Stimulated activated CD8-positive, alpha-beta memory T cell treated with anti-CD3 and anti-CD28 coated beads, Interleukin-15, amount 100 ng/mL, for 1 hour (primary cell): ENCODE results near the gene ITIH1.

Experiments used
- DNase-seq: peaks from one replicate; pipeline ENCODE4 v3.0.0-alpha.2; 2020; ENCODE audit warnings: low read depth

The ITIH1 gene

DNA sequence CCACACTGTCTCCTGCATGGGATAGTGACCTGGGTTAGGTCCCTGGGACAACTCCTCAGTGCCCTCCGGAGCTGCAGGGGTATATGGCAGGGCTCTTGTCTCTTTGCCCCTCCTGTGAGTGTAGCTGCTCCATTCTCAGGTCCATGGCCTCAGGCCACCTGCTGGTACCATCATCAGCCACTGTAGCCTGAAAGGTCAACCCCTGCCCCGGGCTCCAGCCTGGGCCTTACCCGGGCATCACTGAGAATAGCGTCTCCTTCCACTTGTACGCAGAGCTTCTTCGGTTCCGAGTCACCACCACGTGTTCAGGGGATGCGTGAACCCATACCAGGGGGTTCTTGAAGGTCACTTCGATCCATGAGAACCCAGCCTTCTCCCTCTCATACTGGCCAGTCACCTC, 39.3 kb downstream of the ITIH1 start:
- DNase-seq = no peak

DNA sequence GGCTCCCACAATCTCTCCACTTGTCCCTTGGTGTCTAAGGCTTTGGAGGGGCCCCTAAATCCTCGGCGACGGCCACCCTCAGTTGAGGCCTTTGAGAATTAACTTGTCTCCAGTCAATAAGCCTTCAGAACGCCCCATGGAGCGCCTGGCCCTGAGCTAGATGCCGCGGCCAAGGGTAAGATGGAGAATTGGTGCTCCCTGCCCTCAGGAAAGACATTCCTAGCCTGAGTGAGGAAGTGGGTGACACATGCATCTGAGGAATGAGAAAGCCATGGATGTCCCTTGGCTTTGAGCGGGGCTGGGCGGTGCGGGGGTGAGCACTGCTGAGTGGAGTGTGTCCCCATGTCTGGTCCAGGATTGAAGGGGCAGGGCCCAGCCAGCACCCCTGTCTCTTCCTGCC, 39.8 kb downstream of the ITIH1 start:
- no peak for DNase-seq

DNA sequence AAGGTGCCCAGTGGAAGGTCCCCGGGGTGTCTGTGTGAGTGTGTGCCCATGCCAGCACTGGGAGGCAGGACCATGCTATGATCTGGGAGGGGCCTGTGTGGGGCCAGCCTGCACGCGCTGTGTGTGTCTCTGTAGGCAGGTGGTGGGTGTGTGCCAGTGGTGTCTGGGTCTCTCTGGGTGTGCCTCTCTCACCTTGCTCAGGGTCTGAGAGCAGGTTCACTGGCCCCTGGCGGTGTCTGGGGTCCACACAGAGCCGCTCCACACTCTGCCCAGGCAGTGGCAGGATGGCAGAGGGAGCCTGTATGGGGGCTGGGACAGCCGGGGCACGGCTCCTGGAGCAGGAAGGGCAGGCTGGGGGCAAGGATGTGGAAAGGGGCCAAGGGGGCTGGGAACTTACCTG, 40.5 kb downstream of the ITIH1 start:
- no peak for DNase-seq

DNA sequence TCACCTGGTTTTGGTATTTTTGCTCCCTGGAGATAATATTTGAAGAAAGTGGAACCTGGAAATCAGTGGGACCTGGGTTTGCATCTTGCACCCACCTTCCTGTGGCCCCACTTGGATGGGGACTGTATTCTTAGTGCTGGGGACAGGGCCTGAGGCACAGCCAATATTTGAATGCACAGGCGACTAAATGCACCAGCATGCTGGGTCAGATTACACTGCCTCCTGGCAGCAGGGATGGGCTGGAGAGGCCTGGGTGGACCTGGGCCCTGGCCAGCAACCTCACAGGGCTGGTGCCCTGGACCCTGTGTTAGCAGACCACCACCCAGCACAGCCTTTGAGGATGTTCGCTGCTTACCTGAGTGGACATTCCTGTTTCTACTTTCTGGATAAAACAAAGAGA, 42.5 kb downstream of the ITIH1 start:
- DNase-seq = no peak

DNA sequence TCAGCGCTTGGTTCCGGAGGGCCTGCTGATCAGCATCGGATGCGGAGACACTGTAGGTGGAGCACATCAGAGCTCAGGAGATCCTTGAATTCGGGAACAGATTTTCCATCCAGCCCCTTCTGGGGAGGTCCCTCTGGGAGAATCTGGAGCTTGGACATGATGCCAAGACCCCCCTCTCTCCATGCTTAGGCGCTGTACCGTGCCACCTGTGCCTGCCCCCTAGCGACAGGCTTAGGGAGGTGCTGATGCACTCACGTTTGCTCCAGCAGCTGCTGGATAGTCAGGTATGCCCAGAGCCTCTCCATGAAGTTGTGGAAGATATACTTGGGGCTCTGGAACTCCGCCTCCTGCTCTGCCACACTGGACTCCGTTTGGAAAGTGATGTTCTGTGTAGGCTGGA, 43.3 kb downstream of the ITIH1 start:
- no peak for DNase-seq

DNA sequence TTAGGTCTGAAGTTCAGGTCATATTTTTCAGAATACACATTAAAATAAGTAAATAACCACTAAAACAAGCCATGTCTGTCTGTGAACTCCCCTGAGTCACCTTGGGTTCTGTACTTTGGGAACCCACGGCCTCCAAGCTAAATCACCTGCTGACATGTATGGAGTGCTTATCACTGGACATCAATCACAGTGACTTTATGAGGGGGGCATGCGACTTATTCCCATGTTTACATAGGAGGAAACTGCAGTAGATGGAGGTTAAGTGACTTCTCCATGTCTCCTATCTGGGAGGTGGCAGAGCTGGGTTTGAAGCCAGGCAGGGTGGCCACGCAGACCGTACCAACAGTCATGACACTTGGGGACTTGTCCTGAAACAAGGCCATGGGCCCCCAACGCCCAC, 45.0 kb downstream of the ITIH1 start:
- DNase-seq = no peak

DNA sequence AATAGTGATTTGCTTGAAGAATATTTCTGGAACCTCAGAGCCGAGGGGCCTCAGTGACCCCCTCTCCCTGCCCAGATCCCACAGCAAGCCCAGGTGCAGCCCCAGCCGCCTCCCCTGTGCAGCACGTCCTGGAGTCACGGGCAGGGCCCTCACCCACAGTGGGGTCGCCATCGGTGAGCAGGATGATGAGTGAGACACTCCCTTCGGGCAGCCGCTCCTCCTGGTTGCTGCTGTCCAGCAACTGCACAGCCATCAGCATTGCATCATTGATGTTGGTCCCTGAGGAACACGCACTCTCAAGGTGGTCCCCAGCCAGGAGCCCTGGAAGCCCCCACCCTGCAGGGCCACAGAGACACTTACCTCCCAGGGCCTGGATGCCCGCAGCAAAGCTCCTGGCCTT, 46.6 kb downstream of the ITIH1 start:
- no peak for DNase-seq

DNA sequence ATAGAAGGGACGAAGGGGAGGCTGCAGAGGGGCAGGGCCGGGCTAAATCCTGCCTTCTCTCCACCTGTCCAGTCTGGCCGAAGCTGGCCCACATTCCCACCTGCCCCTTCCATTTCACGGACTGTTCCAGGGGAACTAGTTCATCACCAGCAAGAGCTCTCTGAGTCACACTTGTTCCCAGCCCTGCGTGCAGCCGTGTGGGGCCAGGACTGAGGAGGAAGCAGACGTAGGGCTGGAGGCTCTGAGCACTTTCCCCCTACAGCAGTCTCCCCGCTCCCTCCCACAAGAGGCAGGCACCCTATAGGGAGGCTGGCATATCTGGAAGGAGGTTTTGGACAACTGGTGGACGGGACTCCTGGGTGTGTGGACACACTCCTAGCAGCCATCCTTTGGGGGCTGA, 50.0 kb downstream of the ITIH1 start:
- DNase-seq = no peak

DNA sequence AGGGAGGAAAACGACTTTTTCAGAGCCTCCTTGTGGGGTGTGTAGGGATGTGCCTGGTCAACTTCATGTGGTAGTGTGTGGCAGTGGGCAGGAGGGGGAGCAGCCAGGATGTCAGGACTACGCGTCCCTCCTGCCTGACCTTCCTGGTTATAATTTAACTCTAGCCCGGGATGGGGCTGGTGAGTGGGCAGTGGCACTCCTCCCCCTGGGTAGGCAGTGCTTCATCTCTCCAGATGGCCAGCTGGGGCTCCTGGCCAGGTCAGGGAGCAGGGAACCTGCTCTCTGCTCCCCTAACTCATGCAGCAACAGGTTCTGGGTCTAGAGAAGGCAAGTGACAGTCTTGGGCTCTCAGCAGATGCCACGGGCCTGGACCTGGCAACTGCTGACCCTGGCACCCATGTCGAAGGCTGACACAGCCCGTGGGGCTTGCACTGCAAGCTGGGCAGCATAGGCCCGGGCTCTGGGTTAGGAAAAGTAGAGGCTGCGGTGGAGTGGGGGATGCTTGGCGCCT, 50.5 kb downstream of the ITIH1 start:
- DNase-seq = no peak

DNA sequence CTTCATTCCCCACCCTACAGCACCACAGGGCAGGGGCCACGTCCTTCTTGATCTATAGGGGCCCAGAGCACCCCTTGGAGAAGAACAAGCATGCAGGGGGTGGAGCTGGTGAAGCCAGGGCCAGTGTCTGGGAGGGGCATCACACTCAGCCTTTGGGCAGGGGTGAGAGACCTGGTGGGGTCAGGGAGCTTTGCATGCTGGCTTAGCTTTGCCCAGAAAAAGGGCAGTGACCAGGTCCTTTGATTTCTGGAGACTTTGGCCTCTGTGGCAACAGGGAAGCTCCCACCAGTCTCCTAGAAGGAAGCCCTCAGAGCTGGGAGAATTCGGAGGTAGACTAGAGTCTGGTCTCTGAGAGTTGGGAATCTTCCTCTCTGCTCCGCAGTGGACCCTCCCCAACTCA, 52.1 kb downstream of the ITIH1 start:
- DNase-seq = no peak

DNA sequence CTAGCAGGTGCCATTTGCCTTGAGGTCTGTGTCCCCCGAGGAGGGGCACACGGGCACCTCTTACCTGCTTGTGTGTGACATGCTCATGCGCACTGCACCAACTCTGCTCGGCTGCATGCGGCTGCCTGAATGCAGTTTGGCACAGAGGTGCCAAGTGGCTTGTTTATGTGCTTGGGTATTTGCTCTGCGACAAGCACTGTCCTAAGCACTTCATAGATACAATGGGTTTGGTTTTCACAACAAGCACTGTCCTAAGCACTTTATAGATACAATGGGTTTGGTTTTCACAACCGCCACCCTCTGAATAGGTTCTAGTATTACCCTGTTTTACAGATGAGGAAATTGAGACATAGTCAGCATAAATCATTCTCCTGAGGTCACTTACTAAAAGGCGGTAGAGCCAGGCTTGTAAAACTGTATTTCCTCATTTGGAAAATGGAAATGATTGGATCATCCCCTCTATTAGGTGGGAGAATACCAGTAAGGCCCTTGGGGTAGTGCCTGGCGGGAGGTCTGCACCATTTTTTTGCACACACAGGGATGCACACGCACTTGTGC, 52.6 kb downstream of the ITIH1 start:
- DNase-seq = no peak

DNA sequence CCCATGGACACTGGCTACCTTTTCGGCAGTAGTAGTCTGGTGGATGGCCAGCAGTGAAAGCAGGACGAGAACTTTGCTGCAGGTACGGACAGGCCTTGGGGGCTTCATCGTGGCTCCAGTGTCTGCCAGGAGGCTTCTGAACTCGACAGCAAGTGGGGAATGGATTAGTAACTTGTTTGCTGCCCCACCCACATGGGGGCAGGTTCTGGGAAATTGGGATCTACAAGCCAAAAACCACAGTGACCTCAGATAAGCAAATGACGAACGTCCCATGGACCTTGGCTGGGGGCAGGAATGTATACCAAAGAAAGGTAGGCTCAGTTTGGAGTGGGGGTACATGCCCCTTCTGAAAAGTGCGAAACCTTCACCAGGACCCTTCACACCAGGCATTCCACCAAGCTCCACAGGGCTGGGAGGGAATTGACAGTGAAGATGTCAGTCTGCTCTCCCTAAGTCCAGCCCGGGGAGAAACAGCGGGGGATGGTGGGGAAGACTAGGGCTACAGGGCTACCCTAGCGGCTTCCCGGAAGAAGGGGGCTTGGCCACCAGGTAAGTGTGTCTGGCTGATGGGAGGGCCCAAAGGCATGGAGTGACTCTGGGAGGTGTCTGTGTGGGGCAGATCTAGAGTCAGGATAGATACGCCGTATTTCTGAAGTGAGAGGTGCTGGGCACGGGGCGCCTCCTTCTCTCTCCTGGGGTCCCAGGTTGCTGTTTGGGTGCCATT, 53.3 kb downstream of the ITIH1 start, which contains the start of gene ITIH4:
Gene ITIH4 (minus strand): TSS at position 138 of the 724 bp plus-strand sequence. CDS start 30 bp downstream, at position 108.
- no peak for DNase-seq

DNA sequence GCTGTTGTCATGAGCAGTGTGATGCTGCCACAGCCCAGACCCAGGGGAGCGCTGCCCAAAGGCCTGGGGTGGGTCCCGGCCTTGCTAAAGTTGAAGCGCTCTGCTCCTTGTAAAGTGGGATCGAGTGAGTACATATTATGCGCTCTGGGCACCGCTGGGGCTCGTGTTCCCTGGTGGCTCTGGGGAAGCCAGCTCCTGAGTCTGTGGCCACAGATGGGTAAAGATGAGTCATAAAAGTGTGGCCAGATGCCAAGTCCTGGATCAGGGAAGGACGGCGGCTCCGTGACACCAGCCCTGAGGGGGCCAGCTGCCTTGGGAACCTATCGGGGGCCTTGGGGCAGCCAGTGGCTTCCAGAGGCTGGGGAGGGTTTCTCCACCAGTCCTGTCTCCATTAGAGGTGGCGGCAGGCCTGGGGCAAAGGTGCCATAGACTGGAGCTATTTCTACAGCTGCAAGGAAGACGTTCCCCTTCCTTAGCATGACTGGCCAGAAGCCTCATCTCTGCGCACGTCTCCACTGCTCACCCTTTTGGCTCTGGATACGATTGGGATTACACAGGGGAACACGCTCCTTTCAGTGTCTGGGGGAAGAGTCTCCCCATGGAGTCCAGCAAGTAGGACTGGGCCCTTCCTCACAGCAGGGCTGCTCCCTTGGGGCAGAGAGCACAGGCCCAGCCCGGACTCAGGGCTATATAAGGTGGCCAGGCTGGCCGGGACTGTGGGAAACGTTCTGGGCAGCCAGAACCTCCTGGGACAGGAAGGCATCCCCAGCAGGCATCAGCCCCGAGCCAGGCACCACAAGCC, 54.3 kb downstream of the ITIH1 start:
- no peak for DNase-seq

DNA sequence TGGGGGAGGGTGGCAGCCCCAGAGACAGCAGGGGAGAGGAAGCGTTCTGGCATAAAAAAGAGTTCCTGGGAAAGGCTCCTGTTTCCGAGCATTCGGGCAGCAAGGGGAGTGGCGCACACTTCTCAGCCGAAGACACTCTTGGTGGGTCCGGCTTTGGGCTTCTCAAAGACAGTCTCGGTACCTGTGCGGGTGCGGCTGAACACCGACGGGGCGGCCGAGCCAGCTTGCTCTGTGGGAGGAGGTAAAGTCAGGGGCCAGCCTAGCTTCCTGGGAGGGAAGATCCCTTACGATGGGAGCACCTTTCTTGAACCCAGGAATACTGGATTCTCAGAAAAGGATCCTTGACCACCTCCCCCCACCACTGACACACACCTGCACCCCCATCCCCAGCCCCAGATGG, 55.8 kb downstream of the ITIH1 start:
- DNase-seq = no peak

DNA sequence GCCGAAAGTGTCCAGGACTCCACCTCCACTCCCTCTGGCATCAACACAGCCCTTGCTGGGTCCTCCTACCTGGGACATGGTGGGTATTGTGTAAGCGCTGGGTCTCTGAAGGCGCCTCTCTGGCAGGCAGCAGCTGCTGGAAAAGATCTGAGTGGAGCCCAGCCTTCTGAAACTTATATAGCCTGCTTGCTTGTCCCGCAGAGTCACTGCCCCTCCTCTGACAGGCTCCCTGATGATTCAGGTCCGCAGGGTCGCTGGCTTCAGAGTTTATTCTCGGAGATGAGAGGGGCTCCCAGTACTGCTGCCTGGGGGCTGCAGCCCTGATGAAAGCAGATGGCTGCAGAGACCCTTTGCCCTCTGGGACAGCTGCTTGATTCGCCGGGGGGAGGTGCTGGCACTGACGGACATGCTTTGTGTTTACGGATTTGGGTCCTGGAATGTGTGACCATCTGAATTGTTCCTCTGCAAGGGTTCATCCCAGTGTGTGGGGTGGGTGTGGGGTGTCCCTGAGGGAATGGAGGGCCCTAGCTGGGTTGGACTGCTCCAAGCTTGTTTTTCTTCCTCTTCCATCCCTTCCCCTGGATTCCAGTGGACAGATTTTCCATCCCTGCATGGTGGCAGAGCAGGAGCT, 57.6 kb downstream of the ITIH1 start, which contains the start of gene MUSTN1:
Gene MUSTN1 (minus strand): TSS at position 149 of the 631 bp plus-strand sequence. CDS start 71 bp downstream, at position 78.
- DNase-seq = no peak

DNA sequence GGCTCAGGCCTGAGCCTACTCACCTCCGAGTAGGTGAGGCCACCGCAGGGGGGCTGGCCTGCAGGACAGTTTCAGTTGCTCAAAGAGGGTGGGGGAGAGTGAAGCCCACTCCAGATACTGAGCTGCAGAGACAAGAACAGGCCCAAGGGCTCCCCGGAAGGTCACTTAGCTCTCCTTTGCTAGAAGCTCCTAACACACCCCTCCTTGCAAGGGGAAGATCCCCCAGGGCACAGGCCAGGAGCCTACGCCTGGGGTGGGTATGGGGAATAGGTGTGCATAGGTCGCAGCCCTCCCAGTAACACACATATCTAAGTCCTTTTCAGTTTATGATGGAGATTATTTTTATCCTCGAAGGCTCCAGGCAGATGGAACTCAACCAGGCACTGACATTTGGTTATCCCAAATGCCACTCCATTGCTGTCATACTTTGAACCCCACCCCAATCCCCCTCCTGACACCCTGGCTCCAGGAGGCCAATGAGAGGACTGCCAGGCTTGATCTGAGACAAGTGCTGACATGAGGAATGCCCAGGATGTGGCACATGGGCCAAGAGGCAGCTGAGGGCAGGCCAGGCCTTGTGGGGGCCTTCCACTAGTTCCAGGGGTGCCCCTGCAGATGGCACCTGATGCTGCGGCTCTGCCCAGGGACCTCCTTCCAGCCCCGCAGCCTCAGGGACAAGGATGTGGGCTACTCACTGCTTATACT, 58.5 kb downstream of the ITIH1 start:
- no peak for DNase-seq

DNA sequence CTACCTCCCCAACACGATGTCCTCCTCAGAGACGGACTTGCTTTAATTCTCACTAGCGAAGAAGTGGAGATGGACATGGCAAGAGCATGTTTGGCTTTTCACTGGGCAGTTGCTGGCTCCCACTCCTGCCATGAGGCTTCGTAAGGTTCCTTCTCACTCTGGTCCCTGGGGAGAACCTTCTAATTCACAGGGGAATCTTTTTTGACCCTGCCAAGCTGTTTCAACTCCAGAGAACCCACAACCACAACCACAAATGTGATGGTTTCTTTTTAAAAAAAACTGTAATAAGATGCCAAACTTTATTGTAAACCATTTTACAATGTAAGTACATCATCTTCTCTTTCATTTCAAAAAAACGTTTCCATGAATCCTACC, 59.1 kb downstream of the ITIH1 start:
- DNase-seq = no peak

DNA sequence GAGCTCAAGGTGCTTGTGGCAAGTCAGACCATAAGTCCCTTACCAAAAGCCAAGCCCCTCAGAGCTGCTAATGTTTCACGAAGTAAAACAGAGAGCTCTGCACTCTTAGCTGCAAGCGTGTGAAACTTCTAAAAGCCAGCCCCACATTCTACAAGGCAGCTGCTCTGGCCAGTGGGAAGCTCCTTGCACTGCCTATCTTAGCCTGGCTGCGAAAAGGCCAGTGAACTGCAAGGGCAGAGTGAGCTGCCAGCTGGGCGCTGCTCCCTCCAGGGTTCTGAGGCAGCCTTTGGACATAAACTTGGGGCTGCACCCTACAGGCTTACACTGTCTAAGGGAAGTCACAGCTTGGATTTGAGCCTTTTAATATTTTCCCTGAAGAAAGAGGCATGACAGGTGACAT, 59.6 kb downstream of the ITIH1 start:
- no peak for DNase-seq

DNA sequence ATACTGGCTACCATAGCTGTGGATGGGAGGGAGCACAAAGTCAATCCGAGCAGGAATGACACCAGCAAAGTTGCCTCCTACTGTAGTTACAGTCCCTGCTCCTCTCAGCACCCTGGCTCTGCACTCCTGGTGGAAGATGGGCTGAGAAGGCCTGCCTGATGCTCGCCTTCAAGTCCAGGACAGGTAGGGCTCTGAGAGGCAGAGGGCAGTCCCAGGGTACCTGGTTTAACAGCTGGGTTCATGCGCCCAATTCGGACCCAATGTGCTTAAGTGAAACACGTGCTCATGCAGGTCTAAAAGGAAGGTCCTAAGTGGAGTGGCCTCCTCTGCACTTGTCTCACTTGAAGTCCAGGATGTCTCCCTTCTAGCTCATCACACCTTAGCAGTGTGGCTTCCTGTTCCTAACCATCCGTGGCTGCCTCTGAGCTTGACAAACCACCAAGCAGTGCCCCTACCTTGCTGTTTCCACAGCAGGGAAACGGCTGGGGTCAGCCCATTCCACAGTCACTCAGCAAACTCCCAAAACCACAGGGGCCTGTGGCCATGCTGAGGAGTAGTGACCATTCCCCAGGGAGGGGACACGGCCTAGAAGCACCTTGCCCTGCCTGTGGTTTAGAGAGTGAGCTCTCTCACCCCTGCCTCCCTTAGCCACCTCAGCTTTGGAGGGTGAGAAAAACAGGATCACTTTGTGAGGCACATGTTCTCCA, 61.3 kb downstream of the ITIH1 start:
- DNase-seq = no peak

DNA sequence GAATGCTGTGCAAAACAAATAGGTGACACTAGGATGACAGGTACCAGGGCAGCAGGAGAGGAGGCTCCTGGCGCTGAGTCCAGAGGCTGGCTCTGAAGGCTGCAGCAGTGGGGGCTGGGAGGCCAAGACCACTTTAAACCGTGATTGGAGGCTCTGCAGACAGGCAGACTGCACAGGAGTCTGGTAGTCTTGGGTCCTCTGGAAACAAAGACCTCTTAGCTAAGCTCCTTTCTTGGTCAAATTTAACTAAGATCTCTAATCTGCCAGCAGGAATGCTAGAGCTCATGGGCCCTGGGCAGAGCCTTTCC, 61.8 kb downstream of the ITIH1 start:
- DNase-seq = no peak

DNA sequence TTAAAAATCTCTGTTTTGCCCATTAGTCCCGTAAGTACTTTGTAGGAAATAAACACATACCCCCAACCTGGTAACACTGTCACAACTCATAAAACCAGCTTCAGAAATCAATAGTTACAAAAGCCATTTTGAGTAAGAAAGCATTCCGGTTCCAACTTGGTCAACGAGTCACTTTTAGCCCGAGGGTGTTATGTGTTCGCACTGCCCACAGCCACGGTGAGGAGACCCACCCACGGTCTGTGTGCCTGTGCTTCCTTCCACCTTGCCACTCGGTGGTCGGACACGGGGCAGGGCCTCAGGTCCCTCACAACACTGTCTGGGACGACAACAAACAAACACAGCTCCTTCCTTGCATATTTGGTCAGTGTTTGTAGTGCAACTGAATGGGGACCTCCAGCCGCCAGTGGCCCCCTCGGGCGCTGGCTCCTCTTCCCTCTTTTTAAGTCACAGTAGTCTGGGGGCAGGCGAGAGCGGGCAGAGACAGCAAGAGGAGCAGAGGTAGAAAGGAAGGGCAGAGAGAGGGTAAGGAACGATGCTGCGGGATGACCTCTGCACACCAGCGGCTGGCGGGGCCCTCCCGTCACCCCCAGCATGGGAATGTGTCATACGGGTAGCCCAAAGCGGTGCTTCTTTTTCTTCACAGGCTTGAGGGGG, 62.6 kb downstream of the ITIH1 start:
- no peak for DNase-seq
